SU-DHL-6 (cell line): ENCODE data around the gene MYOG.

Experiments
- H2AFZ ChIP-seq: fragments of 200-600 bp; sonication (generic); 2 replicates; pipeline ENCODE4 v1.6.1; 2014; ENCODE audit warnings: low read depth, mild to moderate bottlenecking, moderate library complexity, mixed read lengths, antibody characterized with exemption, low read length; ENCODE audit not compliant: severe bottlenecking
- H3F3A ChIP-seq: fragments of 200-600 bp; shearing (Covaris generic); 2 replicates; pipeline ENCODE4 v1.6.0; 2016; ENCODE audit warnings: antibody characterized with exemption, mild to moderate bottlenecking; ENCODE audit not compliant: insufficient read depth
- H3K27ac ChIP-seq: fragments of 200-600 bp; sonication (generic); 2 replicates; pipeline ENCODE4 v1.5.1; 2016; ENCODE audit warnings: low read depth, mild to moderate bottlenecking, low read length, moderate library complexity, mixed read lengths
- H3K27me3 ChIP-seq: fragments of 200-600 bp; sonication (generic), shearing (Covaris generic); 2 replicates; pipeline ENCODE4 v1.6.0; 2014; ENCODE audit warnings: mild to moderate bottlenecking, low read length
- H3K36me3 ChIP-seq: fragments of 200-600 bp; sonication (generic); 2 replicates; pipeline ENCODE4 v1.6.1; 2014; ENCODE audit warnings: mild to moderate bottlenecking, low read length, mixed read lengths
- H3K4me2 ChIP-seq: fragments of 300-600, 200-600 bp; shearing (Covaris generic), sonication (generic); 2 replicates; pipeline ENCODE4 v1.6.0; 2014; ENCODE audit warnings: low read length, low read depth, mild to moderate bottlenecking; ENCODE audit not compliant: poor library complexity, severe bottlenecking
- H3K4me3 ChIP-seq: fragments of 200-600 bp; sonication (generic); 2 replicates; pipeline ENCODE4 v1.5.1; 2014; ENCODE audit warnings: antibody characterized with exemption, low read length, mild to moderate bottlenecking, mixed read lengths; ENCODE audit not compliant: insufficient read depth, poor library complexity, severe bottlenecking
- H3K79me2 ChIP-seq: fragments of 200-600 bp; sonication (generic); 2 replicates; pipeline ENCODE4 v1.6.1; 2014; ENCODE audit warnings: mild to moderate bottlenecking, low read length, moderate library complexity; ENCODE audit not compliant: insufficient read depth
- H3K9ac ChIP-seq: fragments of 200-600 bp; sonication (generic); 2 replicates; pipeline ENCODE4 v1.7.0; 2014; ENCODE audit warnings: mild to moderate bottlenecking, low read length
- H3K9me2 ChIP-seq: fragments of 200-600 bp; sonication (generic); replicated peaks from 2 replicates; pipeline ENCODE4 v1.6.1; 2014; ENCODE audit warnings: low read length; ENCODE audit not compliant: insufficient read depth
- H3K9me3 ChIP-seq: fragments of 200-600 bp; sonication (generic); 2 replicates; pipeline ENCODE4 v1.6.1; 2014; ENCODE audit warnings: low read length, mixed read lengths; ENCODE audit not compliant: insufficient read depth
- H4K20me1 ChIP-seq: fragments of 200-600 bp; sonication (generic); 2 replicates; pipeline ENCODE4 v1.6.1; 2014; ENCODE audit warnings: low read depth, mild to moderate bottlenecking, antibody characterized with exemption, low read length, moderate library complexity, mixed read lengths
- EZH2phosphoT487 ChIP-seq: fragments of 200-600 bp; sonication (generic), shearing (Covaris generic); conservative IDR thresholded peaks from 2 replicates; pipeline ENCODE4 v1.6.1; 2018; ENCODE audit warnings: mild to moderate bottlenecking, antibody characterized with exemption, low read length, moderate library complexity, mixed read lengths
- TF ChIP-seq, protein P1 (sequence below): fragments of 200-600 bp; sonication (generic); IDR thresholded peaks from one replicate; pipeline ENCODE4 v1.5.1; 2017; ENCODE audit warnings: antibody characterized with exemption, mild to moderate bottlenecking, low read length, moderate library complexity; ENCODE audit not compliant: insufficient read depth, poor library complexity, severe bottlenecking

The MYOG gene

GRCh38 chr1:203056012-203056411 is 29.8 kb downstream of the MYOG start:
- H4K20me1 ChIP-seq, result no peaks in the 10 kb centered on the region
- H3K4me2 ChIP-seq, result no peak overlapping the region
- H3F3A ChIP-seq, result no peaks in the 10 kb centered on the region
- H3K79me2 ChIP-seq, result no peaks in the 10 kb centered on the region
- no peak overlapping the region for H3K9ac ChIP-seq
- TF ChIP-seq EZH2phosphoT487, result no peak
- TF ChIP-seq, protein P1, sequence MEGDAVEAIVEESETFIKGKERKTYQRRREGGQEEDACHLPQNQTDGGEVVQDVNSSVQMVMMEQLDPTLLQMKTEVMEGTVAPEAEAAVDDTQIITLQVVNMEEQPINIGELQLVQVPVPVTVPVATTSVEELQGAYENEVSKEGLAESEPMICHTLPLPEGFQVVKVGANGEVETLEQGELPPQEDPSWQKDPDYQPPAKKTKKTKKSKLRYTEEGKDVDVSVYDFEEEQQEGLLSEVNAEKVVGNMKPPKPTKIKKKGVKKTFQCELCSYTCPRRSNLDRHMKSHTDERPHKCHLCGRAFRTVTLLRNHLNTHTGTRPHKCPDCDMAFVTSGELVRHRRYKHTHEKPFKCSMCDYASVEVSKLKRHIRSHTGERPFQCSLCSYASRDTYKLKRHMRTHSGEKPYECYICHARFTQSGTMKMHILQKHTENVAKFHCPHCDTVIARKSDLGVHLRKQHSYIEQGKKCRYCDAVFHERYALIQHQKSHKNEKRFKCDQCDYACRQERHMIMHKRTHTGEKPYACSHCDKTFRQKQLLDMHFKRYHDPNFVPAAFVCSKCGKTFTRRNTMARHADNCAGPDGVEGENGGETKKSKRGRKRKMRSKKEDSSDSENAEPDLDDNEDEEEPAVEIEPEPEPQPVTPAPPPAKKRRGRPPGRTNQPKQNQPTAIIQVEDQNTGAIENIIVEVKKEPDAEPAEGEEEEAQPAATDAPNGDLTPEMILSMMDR, result no peak
- H3K36me3 ChIP-seq, result no peaks in the 10 kb centered on the region
- H2AFZ ChIP-seq, result no peak overlapping the region
- no peak overlapping the region for H3K4me3 ChIP-seq
- H3K9me3 ChIP-seq, result no peaks in the 10 kb centered on the region
- H3K27ac ChIP-seq, result no peak overlapping the region
- no peaks in the 10 kb centered on the region for H3K27me3 ChIP-seq
- H3K9me2 ChIP-seq, result no peaks in the 10 kb centered on the region

DNA sequence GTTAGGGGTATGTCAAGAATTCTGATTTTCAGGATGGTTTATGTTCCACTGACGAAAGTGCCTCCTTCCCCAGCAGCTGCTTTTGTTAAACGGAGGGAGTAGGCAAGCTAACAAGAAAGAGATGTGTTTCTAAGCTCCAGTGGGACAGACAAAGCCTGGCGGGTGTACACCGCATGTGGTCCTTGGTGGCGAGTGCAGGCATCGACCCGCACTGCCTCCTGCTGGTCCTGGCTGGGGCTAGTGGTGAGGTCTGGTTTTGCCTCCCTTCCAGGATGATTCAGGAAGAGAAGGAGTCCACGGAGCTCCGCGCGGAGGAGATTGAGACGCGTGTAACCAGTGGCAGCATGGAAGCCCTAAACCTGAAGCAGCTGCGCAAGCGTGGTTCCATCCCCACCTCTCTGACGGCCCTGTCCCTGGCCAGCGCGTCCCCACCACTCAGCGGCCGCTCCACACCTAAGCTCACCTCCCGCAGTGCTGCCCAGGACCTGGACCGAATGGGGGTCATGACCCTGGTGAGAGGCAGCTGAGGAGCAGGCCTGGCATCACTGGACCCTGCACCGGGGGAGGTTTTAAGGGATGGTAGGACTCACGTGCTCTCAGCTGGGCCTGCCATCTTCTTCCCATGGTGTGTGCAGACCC is 30.5 kb downstream of the MYOG start:
- Histone ChIP-seq H3K79me2 (no peaks in the 10 kb centered on the region), H3K9me3 (no peaks in the 10 kb centered on the region), H3K27ac (no peak overlapping the region), H4K20me1 (no peaks in the 10 kb centered on the region), H3K36me3 (no peaks in the 10 kb centered on the region), H2AFZ (no peak overlapping the region), H3K9me2 (no peaks in the 10 kb centered on the region), H3K27me3 (no peaks in the 10 kb centered on the region), H3K4me3 (no peak overlapping the region), H3K9ac (no peak overlapping the region), H3F3A (no peaks in the 10 kb centered on the region), H3K4me2 (no peak overlapping the region)
- TF ChIP-seq, protein P1, result no peak
- TF ChIP-seq EZH2phosphoT487, result no peak

DNA sequence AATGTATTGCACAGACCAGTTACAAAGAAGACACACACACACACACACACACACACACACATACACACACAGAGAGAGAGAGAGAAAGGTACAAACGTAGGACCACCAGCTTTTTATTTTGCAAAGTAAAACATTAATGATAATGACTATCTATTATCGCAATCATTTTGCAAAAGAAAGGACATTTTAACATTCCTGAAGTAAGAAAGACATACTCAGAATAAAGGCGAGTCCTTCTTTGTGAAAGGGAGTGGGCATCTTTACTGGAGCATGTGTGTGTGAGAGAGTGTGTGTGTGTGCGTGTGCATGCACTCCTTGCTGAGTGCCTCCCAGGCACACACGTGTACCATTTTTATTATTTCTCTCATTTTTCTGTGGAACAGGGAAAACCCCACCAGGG is 31.2 kb downstream of the MYOG start:
- Histone ChIP-seq H3K4me2 (no peak overlapping the region), H3K9me3 (no peaks in the 10 kb centered on the region), H3K27ac (no peak overlapping the region), H3K79me2 (no peaks in the 10 kb centered on the region), H4K20me1 (no peaks in the 10 kb centered on the region), H3K9me2 (no peaks in the 10 kb centered on the region), H3K9ac (no peak overlapping the region), H3K36me3 (no peaks in the 10 kb centered on the region), H2AFZ (no peak overlapping the region), H3K27me3 (no peaks in the 10 kb centered on the region), H3K4me3 (no peak overlapping the region), H3F3A (no peaks in the 10 kb centered on the region)
- TF ChIP-seq, protein P1, result no peak
- TF ChIP-seq EZH2phosphoT487, result no peak
